ENCODE measurements around the gene CTSK.
"Not testable (repeated sequence)": the region's sequence is repeated elsewhere in the genome, so short reads cannot be mapped to it uniquely, and the experiment has no call there.

CTSK gene

DNA sequence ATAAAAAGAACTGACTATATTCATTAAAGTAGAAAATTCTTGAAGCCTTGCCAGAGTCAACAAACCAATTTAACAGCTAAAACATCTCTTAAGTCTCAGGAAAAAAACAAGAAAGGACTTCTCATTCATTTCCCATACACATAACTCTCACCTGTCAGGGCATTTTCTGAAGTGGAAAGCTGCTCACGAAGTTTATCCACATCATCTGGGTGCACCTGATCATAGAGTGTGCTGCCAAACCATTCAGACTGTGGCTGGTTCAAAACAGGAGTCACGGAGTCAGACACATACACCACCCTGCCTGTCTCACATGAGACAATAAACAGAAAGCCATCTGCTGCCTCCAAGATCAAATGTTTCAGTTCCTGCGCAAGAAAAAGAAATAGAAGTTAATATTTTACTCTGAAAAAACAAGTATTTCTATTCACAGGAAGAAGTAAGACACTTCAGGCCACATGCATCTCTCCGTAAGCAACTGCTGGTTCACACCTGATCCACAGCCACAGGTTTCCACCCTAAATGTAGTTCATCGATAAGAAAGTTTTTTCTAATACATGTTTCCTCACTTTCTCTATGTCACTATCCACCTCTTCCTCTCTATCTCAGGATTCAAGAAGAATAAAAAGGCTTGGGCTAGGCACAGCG is 28.2 kb upstream of the CTSK start:
- TF ChIP-seq, protein P1, sequence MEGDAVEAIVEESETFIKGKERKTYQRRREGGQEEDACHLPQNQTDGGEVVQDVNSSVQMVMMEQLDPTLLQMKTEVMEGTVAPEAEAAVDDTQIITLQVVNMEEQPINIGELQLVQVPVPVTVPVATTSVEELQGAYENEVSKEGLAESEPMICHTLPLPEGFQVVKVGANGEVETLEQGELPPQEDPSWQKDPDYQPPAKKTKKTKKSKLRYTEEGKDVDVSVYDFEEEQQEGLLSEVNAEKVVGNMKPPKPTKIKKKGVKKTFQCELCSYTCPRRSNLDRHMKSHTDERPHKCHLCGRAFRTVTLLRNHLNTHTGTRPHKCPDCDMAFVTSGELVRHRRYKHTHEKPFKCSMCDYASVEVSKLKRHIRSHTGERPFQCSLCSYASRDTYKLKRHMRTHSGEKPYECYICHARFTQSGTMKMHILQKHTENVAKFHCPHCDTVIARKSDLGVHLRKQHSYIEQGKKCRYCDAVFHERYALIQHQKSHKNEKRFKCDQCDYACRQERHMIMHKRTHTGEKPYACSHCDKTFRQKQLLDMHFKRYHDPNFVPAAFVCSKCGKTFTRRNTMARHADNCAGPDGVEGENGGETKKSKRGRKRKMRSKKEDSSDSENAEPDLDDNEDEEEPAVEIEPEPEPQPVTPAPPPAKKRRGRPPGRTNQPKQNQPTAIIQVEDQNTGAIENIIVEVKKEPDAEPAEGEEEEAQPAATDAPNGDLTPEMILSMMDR (IDR thresholded peaks at IDR 0.05; ENCODE audit: control insufficient read depth, insufficient read depth, low read depth, low read length, missing control alignments): no peak
- no peak overlapping the region for H3K4me3 ChIP-seq (ENCODE audit: control insufficient read depth, low read depth, low read length)
- no peak for DNase-seq (ENCODE audit: low read depth)

DNA sequence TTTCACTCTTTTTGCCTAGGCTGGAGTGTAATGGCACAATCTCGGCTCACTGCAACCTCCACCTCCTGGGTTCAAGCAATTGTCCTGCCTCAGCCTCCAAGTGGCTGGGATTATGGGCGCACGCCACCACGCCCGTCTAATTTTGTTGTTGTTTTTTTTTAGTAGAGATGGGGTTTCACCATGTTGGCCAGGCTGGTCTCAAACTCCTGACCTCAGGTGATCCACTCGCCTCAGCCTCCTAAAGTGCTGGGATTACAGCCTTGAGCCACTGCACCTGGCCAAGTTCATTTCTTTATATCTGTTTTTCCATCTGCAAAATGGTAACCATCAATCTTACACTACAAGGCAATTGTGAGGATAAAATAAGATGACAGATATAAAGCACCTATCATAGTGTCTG is 25.9 kb upstream of the CTSK start:
- DNase-seq (ENCODE audit: low read depth); H3K4me3 ChIP-seq (ENCODE audit: control insufficient read depth, low read depth, low read length): not testable (repeated sequence)

GRCh38 chr1:150832597-150832996 is 24.5 kb upstream of the CTSK start:
- H3K4me3 ChIP-seq (ENCODE audit: control insufficient read depth, low read depth, low read length): no peak overlapping the region
- no peak for DNase-seq (ENCODE audit: low read depth)
- TF ChIP-seq, protein P1 (IDR thresholded peaks at IDR 0.05; ENCODE audit: control insufficient read depth, insufficient read depth, low read depth, low read length, missing control alignments): no peak

- DNase-seq (ENCODE audit: low read depth): no peak
- TF ChIP-seq, protein P1 (IDR thresholded peaks at IDR 0.05; ENCODE audit: control insufficient read depth, insufficient read depth, low read depth, low read length, missing control alignments): peak; percentile 36
- H3K4me3 ChIP-seq (ENCODE audit: control insufficient read depth, low read depth, low read length): no peak overlapping the region
These were observed 21.7 kb upstream of the CTSK start for GRCh38 chr1:150829751-150830150.

DNA sequence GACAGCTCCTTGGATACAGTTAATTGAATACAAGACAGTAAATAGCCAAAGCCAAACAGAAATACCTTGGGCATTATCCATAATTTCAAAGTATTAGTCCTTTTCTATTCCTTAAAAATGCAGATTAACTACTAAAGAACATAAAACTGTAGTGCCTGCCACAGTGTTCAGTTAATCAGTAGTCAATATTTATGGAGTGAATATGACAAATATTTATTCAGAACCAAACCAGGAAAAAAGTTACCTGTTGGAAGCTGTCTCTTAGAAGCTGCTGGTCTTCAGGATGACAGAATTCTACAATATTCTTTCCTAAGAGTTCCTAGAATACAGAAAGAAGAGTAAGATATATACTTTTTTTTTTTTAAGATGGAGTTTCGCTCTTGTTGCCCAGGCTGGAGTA is 18.2 kb upstream of the CTSK start:
- TF ChIP-seq, protein P1 (IDR thresholded peaks at IDR 0.05; ENCODE audit: control insufficient read depth, insufficient read depth, low read depth, low read length, missing control alignments): no peak
- DNase-seq (ENCODE audit: low read depth): no peak
- H3K4me3 ChIP-seq (ENCODE audit: control insufficient read depth, low read depth, low read length): no peak overlapping the region

DNA sequence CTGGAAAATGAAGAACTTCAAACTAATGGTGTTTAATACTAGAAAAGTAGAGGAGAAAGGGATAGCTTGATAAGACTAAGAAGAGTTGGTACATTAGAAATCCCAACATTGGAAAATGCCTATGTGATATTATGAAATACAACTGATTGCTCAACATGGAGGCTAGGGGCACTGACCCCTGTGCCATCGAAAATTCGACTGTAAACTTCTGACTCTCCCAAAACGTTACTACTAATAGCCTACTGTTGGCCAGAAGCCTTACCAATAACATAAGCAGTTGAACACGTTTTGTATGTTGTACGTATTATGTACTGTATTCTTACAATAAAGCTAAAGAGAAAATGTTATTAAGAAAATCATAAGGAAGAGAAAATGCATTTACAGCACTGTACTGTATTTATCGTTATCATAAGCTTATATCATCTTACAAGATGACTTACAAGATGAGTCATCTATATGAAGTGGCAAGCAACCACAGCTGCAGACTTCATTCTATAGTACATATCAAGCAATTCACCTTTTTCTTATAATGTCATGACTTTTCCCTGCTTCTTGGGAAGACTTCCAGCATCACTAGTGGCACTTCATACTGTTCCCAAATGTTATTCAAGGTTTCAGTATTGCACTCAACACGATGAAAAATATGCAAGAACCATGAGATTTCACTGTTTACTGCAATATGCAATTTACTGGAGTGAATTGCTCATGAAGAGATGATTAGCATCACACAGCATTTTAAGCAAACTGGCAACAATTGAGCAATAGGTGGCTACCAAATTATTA is 12.9 kb upstream of the CTSK start:
- TF ChIP-seq, protein P1 (IDR thresholded peaks at IDR 0.05; ENCODE audit: control insufficient read depth, insufficient read depth, low read depth, low read length, missing control alignments): no peak
- DNase-seq (ENCODE audit: low read depth): no peak
- no peak overlapping the region for H3K4me3 ChIP-seq (ENCODE audit: control insufficient read depth, low read depth, low read length)

- no peak overlapping the region for H3K4me3 ChIP-seq (ENCODE audit: control insufficient read depth, low read depth, low read length)
- no peak for DNase-seq (ENCODE audit: low read depth)
- TF ChIP-seq, protein P1 (IDR thresholded peaks at IDR 0.05; ENCODE audit: control insufficient read depth, insufficient read depth, low read depth, low read length, missing control alignments): no peak
These were observed 7.8 kb upstream of the CTSK start for GRCh38 chr1:150815871-150816270.
